ENCODE data around the gene CD22. TPM values are rescaled to one million over a fixed set of nuclear protein-coding genes. Genes with fewer than 3 reads are reported as not detected.

Gene CD22
- total and polyA plus RNA-seq, 10 of the 15 experiments (the other 5 are each of a cell fraction or from before 2014, with no cell fraction given) = 23.0 to 344 (median 181) TPM

DNA sequence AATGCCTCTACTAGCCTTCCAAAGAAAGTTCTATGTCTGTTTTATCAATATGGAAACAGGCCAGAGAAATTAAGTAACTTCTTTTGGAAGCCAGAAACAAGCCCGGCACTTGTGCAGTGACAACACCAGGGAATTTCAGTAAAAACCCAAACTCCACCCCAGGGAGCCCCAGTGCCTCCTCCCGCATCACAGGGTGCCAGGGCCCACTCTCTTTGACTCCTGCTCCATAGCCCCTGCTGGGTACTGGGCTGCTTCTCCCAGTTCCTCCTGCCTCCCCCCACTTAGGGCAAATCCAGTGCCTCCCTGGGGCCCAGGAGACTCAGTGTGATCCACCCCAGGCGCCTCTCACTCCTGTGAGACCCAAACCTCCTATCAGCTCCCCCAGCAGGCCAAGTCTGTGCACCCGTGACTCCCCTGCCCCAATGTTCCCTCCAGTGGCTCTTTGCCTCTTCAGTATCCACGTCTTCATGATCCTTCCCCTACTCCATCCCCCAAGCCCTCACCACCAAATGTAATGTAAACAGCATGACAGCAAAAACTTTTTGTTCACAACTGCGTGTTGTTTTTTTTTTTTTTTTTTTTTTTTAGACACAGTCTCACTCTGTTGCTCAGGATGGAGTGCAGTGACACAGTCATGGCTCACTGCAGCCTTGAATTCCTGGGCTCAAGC is 26.9 kb downstream of the CD22 start:
- no peaks in the 10 kb centered on the region for H3K79me2 ChIP-seq (ENCODE audit: control insufficient read depth, insufficient read depth, low read length)
- intact Hi-C loops (cut with micrococcal nuclease; ENCODE audit: unreplicated experiment) (no loop called here), in situ Hi-C loops (cut with MboI) (no loop called here)
- SMC1A ChIA-PET (ENCODE audit: uncharacterized antibody, unreplicated experiment) = interaction anchor here (1.3 to 7.1 kb wide), 10 partner anchors 21 to 214 kb away, joined by 3 to 123 read pairs (median 13); no protein-coding TSS in a partner anchor
- FAIRE-seq = no peak
- no peaks in the 10 kb centered on the region for H3K36me3 ChIP-seq (ENCODE audit: control insufficient read depth in 2 of 2, insufficient read depth in 2 of 2, low read length in 1 of 2)
- H4K20me1 ChIP-seq (ENCODE audit: control insufficient read depth, insufficient read depth) = no peaks in the 10 kb centered on the region
- no peak for ATAC-seq
- no TSS peak for BruUV-seq (replicated peaks)
- H3K4me2 ChIP-seq (ENCODE audit: control insufficient read depth, insufficient read depth) = no peak overlapping the region
- DNase-seq (ENCODE audit: low read depth, low spot score) = no peak
- no peaks in the 10 kb centered on the region for H3K27me3 ChIP-seq (replicated peaks in 1 of 2; ENCODE audit: control insufficient read depth in 2 of 2, insufficient read depth in 2 of 2, low read length in 1 of 2)
- H3K9me3 ChIP-seq (replicated peaks; ENCODE audit: control insufficient read depth, insufficient read depth, low read length) = no peaks in the 10 kb centered on the region
- CTCF ChIA-PET = interaction anchor here (1.4 to 6.7 kb wide), 9 partner anchors 13 to 138 kb away, joined by 3 to 168 read pairs (median 24); no protein-coding TSS in a partner anchor
- H3K9ac ChIP-seq (ENCODE audit: control insufficient read depth, insufficient read depth, low read length) = no peak overlapping the region
- RAD21 ChIA-PET (ENCODE audit: unreplicated experiment) = interaction anchor here (0.7 to 6.8 kb wide), 10 partner anchors 19 to 153 kb away, joined by 3 to 143 read pairs (median 37); no protein-coding TSS in a partner anchor
- H3K27ac ChIP-seq (ENCODE audit: control insufficient read depth, insufficient read depth) = no peak overlapping the region
- WGBS (ENCODE audit: insufficient coverage, insufficient replicate concordance, low lambda C conversion rate, missing lambda C conversion rate) = 57% methylated on average over 6 of the region's 6 CpGs
- H2AFZ ChIP-seq (ENCODE audit: control insufficient read depth, low read depth, low read length) = no peak overlapping the region
- POLR2A ChIA-PET = interaction anchor here (0.6 to 5.5 kb wide), 9 partner anchors 19 to 230 kb away, joined by 3 to 30 read pairs (median 4); partner anchors contain the start of gene PMIS2
- TF ChIP-seq KDM1A (IDR thresholded peaks at IDR 0.05; ENCODE audit: borderline replicate concordance) (no peak), ZNF384 (IDR thresholded peaks at IDR 0.05; ENCODE audit: borderline replicate concordance, low read depth, low read length) (peak; percentile 25; the same call in 1 of the 2 replicates)
- TF ChIP-seq, protein P1, sequence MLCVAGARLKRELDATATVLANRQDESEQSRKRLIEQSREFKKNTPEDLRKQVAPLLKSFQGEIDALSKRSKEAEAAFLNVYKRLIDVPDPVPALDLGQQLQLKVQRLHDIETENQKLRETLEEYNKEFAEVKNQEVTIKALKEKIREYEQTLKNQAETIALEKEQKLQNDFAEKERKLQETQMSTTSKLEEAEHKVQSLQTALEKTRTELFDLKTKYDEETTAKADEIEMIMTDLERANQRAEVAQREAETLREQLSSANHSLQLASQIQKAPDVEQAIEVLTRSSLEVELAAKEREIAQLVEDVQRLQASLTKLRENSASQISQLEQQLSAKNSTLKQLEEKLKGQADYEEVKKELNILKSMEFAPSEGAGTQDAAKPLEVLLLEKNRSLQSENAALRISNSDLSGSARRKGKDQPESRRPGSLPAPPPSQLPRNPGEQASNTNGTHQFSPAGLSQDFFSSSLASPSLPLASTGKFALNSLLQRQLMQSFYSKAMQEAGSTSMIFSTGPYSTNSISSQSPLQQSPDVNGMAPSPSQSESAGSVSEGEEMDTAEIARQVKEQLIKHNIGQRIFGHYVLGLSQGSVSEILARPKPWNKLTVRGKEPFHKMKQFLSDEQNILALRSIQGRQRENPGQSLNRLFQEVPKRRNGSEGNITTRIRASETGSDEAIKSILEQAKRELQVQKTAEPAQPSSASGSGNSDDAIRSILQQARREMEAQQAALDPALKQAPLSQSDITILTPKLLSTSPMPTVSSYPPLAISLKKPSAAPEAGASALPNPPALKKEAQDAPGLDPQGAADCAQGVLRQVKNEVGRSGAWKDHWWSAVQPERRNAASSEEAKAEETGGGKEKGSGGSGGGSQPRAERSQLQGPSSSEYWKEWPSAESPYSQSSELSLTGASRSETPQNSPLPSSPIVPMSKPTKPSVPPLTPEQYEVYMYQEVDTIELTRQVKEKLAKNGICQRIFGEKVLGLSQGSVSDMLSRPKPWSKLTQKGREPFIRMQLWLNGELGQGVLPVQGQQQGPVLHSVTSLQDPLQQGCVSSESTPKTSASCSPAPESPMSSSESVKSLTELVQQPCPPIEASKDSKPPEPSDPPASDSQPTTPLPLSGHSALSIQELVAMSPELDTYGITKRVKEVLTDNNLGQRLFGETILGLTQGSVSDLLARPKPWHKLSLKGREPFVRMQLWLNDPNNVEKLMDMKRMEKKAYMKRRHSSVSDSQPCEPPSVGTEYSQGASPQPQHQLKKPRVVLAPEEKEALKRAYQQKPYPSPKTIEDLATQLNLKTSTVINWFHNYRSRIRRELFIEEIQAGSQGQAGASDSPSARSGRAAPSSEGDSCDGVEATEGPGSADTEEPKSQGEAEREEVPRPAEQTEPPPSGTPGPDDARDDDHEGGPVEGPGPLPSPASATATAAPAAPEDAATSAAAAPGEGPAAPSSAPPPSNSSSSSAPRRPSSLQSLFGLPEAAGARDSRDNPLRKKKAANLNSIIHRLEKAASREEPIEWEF (IDR thresholded peaks at IDR 0.05; ENCODE audit: insufficient replicate concordance, low read depth, low read length) = no peak
- no peak overlapping the region for H3K4me3 ChIP-seq
- peaks cover 22% of the 10 kb centered on the region for H3K4me1 ChIP-seq (ENCODE audit: control insufficient read depth, insufficient read depth, low read length)
